ENCODE results near the gene KDM8.
A peak's percentile ranks its signal among the peaks of the same experiment; 100 is the strongest.

The KDM8 gene

GRCh38 chr16:27203507-27204311 lies at the start of gene KDM8:
KDM8 (plus strand) TSS chr16:27203526; CDS start chr16:27210124, 6,598 bp downstream.
- DNase-seq, result peak; percentile 99

- peak; percentile 7 for DNase-seq
Measured at GRCh38 chr16:27154705-27155521, 48.4 kb upstream of the KDM8 start.

GRCh38 chr16:27156579-27156978 lies 46.7 kb upstream of the KDM8 start:
- no peak for DNase-seq

- DNase-seq, result no peak
Measured at GRCh38 chr16:27161398-27161797, 41.9 kb upstream of the KDM8 start.

GRCh38 chr16:27164352-27164751 lies 39.0 kb upstream of the KDM8 start:
- DNase-seq, result no peak

- DNase-seq, result no peak
Measured at GRCh38 chr16:27165576-27165975, 37.8 kb upstream of the KDM8 start.

GRCh38 chr16:27168790-27169189 lies 34.5 kb upstream of the KDM8 start:
- DNase-seq, result no peak

GRCh38 chr16:27169511-27170071 lies 33.7 kb upstream of the KDM8 start:
- peak; percentile 44 for DNase-seq

- DNase-seq, result no peak
Measured at GRCh38 chr16:27171584-27171983, 31.7 kb upstream of the KDM8 start.

GRCh38 chr16:27174007-27174406 lies 29.3 kb upstream of the KDM8 start:
- no peak for DNase-seq

- DNase-seq, result peak; percentile 3
Measured at GRCh38 chr16:27174798-27175197, 28.5 kb upstream of the KDM8 start.

GRCh38 chr16:27175888-27176287 lies 27.4 kb upstream of the KDM8 start:
- no peak for DNase-seq

- peak; percentile 87 for DNase-seq
Measured at GRCh38 chr16:27177031-27177774, 26.1 kb upstream of the KDM8 start.

- peak; percentile 68 for DNase-seq
Measured at GRCh38 chr16:27179500-27180072, 23.7 kb upstream of the KDM8 start.

- DNase-seq, result no peak
Measured at GRCh38 chr16:27181019-27181790, 22.1 kb upstream of the KDM8 start.

- no peak for DNase-seq
Measured at GRCh38 chr16:27182906-27183405, 20.4 kb upstream of the KDM8 start.

GRCh38 chr16:27185776-27186130 lies 17.6 kb upstream of the KDM8 start:
- no peak for DNase-seq

- no peak for DNase-seq
Measured at GRCh38 chr16:27188633-27189032, 14.7 kb upstream of the KDM8 start.

GRCh38 chr16:27189335-27189972 lies 13.9 kb upstream of the KDM8 start:
- DNase-seq, result no peak

- DNase-seq, result no peak
Measured at GRCh38 chr16:27190316-27190871, 12.9 kb upstream of the KDM8 start.
